ENCODE measurements around the gene UBE2F. TPM values are rescaled to one million over a fixed set of nuclear protein-coding genes. Genes with fewer than 3 reads are reported as not detected.

Gene UBE2F
- total and polyA plus RNA-seq, 2 of the 13 experiments (the other 11 are each of a cell fraction or from before 2014, with no cell fraction given): 35.4 to 73.1 TPM

DNA sequence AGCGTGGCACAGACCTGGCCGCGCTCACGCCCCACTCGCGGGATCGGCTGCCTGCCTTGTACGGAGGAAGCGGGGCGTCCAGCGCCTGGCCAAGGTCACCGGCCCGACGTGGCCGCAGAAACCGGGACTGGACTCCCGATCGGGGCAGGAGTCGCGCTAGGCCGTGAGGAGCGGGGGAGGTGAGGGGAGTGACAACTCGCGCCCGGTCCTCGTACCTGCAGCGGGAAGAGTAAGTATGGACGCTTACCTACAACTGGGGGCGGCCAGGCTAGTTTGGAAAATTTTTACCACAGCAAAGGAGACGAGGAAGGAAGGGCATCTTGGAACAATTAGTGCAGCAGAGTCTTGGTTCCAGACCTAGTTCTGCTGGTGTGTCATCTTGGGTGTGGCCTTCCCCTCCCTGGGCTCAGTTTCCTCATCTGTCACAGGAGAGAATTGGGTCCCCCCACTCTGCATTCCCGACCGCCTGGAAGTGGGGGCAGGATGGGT, 693 bp downstream of the UBE2F start (continued):
- TF ChIP-seq, protein P1, sequence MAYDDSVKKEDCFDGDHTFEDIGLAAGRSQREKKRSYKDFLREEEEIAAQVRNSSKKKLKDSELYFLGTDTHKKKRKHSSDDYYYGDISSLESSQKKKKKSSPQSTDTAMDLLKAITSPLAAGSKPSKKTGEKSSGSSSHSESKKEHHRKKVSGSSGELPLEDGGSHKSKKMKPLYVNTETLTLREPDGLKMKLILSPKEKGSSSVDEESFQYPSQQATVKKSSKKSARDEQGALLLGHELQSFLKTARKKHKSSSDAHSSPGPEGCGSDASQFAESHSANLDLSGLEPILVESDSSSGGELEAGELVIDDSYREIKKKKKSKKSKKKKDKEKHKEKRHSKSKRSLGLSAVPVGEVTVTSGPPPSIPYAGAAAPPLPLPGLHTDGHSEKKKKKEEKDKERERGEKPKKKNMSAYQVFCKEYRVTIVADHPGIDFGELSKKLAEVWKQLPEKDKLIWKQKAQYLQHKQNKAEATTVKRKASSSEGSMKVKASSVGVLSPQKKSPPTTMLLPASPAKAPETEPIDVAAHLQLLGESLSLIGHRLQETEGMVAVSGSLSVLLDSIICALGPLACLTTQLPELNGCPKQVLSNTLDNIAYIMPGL (CRISPR knock-in tag; IDR thresholded peaks at IDR 0.05; ENCODE audit: borderline replicate concordance in 1 of 2, low read depth in 1 of 2): peak; percentile 15 to 23; a peak in 2 of 4 replicates
- TF ChIP-seq GATAD1 (CRISPR knock-in tag; IDR thresholded peaks at IDR 0.05): peak; percentile 53; the same call in 1 of the 2 replicates
- no peak for TF ChIP-seq PPARG (CRISPR knock-in tag; conservative IDR thresholded peaks at IDR 0.05)
- TF ChIP-seq CREB3 (CRISPR knock-in tag; IDR thresholded peaks at IDR 0.05): no peak
- no peak for TF ChIP-seq MATR3 (CRISPR knock-in tag; IDR thresholded peaks at IDR 0.05)
- TF ChIP-seq TAF1 (CRISPR knock-in tag; IDR thresholded peaks at IDR 0.05): peak; percentile 26; the same call in 1 of the 2 replicates
- TF ChIP-seq ZNF33B (CRISPR knock-in tag; IDR thresholded peaks at IDR 0.05): 0 out of 2 replicates have a peak, but pooled peaks have one; percentile 22
- TF ChIP-seq PAX8 (CRISPR knock-in tag; IDR thresholded peaks at IDR 0.05; ENCODE audit: borderline replicate concordance): 0 out of 2 replicates have a peak, but pooled peaks have one; percentile 36
- TF ChIP-seq ZNF225 (CRISPR knock-in tag; IDR thresholded peaks at IDR 0.05): peak; percentile 41; the same call in 1 of the 2 replicates
- TF ChIP-seq CHCHD3 (CRISPR knock-in tag; IDR thresholded peaks at IDR 0.05): 0 out of 2 replicates have a peak, but pooled peaks have one; percentile 59
- TF ChIP-seq ZFP82 (CRISPR knock-in tag; IDR thresholded peaks at IDR 0.05; ENCODE audit: borderline replicate concordance): no peak
- TF ChIP-seq ZNF205 (CRISPR knock-in tag; IDR thresholded peaks at IDR 0.05): 0 out of 2 replicates have a peak, but pooled peaks have one; percentile 18
- peak; percentile 85; the same call in 1 of the 2 replicates for TF ChIP-seq RELA (CRISPR knock-in tag; IDR thresholded peaks at IDR 0.05)
- TF ChIP-seq ZNF589 (CRISPR knock-in tag; conservative IDR thresholded peaks at IDR 0.05): 0 out of 2 replicates have a peak, but pooled peaks have one; percentile 38
- TF ChIP-seq CSRNP1 (CRISPR knock-in tag; IDR thresholded peaks at IDR 0.05): 0 out of 2 replicates have a peak, but pooled peaks have one; percentile 9
- no peak for TF ChIP-seq ZNF234 (CRISPR knock-in tag; conservative IDR thresholded peaks at IDR 0.05)
- TF ChIP-seq DPF2 (CRISPR knock-in tag; IDR thresholded peaks at IDR 0.05; ENCODE audit: borderline replicate concordance, low read depth): no peak
- TF ChIP-seq ZNF768 (CRISPR knock-in tag; IDR thresholded peaks at IDR 0.05): 0 out of 2 replicates have a peak, but pooled peaks have one; percentile 15
- TF ChIP-seq NFKBIZ (CRISPR knock-in tag; IDR thresholded peaks at IDR 0.05): 0 out of 2 replicates have a peak, but pooled peaks have one; percentile 35
- peak; percentile 60; the same call in 1 of the 2 replicates for TF ChIP-seq ZNF777 (CRISPR knock-in tag; IDR thresholded peaks at IDR 0.05)
- TF ChIP-seq, protein P2, sequence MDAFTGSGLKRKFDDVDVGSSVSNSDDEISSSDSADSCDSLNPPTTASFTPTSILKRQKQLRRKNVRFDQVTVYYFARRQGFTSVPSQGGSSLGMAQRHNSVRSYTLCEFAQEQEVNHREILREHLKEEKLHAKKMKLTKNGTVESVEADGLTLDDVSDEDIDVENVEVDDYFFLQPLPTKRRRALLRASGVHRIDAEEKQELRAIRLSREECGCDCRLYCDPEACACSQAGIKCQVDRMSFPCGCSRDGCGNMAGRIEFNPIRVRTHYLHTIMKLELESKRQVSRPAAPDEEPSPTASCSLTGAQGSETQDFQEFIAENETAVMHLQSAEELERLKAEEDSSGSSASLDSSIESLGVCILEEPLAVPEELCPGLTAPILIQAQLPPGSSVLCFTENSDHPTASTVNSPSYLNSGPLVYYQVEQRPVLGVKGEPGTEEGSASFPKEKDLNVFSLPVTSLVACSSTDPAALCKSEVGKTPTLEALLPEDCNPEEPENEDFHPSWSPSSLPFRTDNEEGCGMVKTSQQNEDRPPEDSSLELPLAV (CRISPR knock-in tag; conservative IDR thresholded peaks at IDR 0.05; ENCODE audit: low read depth): no peak
- TF ChIP-seq, protein P3, sequence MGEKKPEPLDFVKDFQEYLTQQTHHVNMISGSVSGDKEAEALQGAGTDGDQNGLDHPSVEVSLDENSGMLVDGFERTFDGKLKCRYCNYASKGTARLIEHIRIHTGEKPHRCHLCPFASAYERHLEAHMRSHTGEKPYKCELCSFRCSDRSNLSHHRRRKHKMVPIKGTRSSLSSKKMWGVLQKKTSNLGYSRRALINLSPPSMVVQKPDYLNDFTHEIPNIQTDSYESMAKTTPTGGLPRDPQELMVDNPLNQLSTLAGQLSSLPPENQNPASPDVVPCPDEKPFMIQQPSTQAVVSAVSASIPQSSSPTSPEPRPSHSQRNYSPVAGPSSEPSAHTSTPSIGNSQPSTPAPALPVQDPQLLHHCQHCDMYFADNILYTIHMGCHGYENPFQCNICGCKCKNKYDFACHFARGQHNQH (CRISPR knock-in tag; IDR thresholded peaks at IDR 0.05): no peak
